ELR (cell line): ENCODE results near the gene CRYGC.
"Not testable (repeated sequence)": the region's sequence is repeated elsewhere in the genome, so short reads cannot be mapped to it uniquely, and the experiment has no call there.

ENCODE experiments used
- DNase-seq: peaks from one replicate; pipeline ENCODE4 v3.0.0-alpha.2; 2015; ENCODE audit warnings: low read depth

CRYGC gene

GRCh38 chr2:208136716-208137094 lies 7.1 kb upstream of the CRYGC start:
- DNase-seq: no peak

GRCh38 chr2:208135794-208136715 lies 6.4 kb upstream of the CRYGC start:
- no peak for DNase-seq

GRCh38 chr2:208134928-208135586 lies 5.4 kb upstream of the CRYGC start:
- DNase-seq: peak; percentile 17

GRCh38 chr2:208130712-208131110 lies 1.1 kb upstream of the CRYGC start:
- DNase-seq: no peak

GRCh38 chr2:208128136-208128535 lies 1.5 kb downstream of the CRYGC start:
- no peak for DNase-seq

GRCh38 chr2:208127090-208127489 lies 2.5 kb downstream of the CRYGC start:
- no peak for DNase-seq

- DNase-seq: no peak
Measured at GRCh38 chr2:208125251-208125650, 4.4 kb downstream of the CRYGC start.

- DNase-seq: not testable (repeated sequence)
Measured at GRCh38 chr2:208124013-208124715, 5.5 kb downstream of the CRYGC start, which contains the start of gene CRYGD. CRYGD (minus strand) TSS chr2:208124524; CDS start chr2:208124473, 51 bp downstream.

GRCh38 chr2:208122248-208122647 lies 7.4 kb downstream of the CRYGC start:
- no peak for DNase-seq

- DNase-seq: no peak
Measured at GRCh38 chr2:208118918-208119317, 10.7 kb downstream of the CRYGC start.

GRCh38 chr2:208117390-208117789 lies 12.2 kb downstream of the CRYGC start:
- not testable (repeated sequence) for DNase-seq

- no peak for DNase-seq
Measured at GRCh38 chr2:208112969-208113368, 16.7 kb downstream of the CRYGC start.

- DNase-seq: not testable (repeated sequence)
Measured at GRCh38 chr2:208112273-208112745, 17.3 kb downstream of the CRYGC start.

GRCh38 chr2:208103616-208104015 lies 26.0 kb downstream of the CRYGC start:
- DNase-seq: no peak

- peak; percentile 54 for DNase-seq
Measured at GRCh38 chr2:208101716-208102631, 27.7 kb downstream of the CRYGC start.

- DNase-seq: no peak
Measured at GRCh38 chr2:208099682-208100470, 29.8 kb downstream of the CRYGC start.

- not testable (repeated sequence) for DNase-seq
Measured at GRCh38 chr2:208098701-208099100, 30.9 kb downstream of the CRYGC start.

GRCh38 chr2:208098267-208098666 lies 31.4 kb downstream of the CRYGC start:
- DNase-seq: no peak

- no peak for DNase-seq
Measured at GRCh38 chr2:208097801-208098200, 31.8 kb downstream of the CRYGC start.

GRCh38 chr2:208097313-208097712 lies 32.3 kb downstream of the CRYGC start:
- no peak for DNase-seq
